Glomerular visceral epithelial cell (primary cell): ENCODE measurements around the gene CDK5R1.
"Not testable (repeated sequence)": the region's sequence is repeated elsewhere in the genome, so short reads cannot be mapped to it uniquely, and the experiment has no call there.

Experiments
- DNase-seq: peaks from one replicate; pipeline ENCODE4 v3.0.0-alpha.2; 2016; ENCODE audit errors: extremely low spot score

The CDK5R1 gene

DNA sequence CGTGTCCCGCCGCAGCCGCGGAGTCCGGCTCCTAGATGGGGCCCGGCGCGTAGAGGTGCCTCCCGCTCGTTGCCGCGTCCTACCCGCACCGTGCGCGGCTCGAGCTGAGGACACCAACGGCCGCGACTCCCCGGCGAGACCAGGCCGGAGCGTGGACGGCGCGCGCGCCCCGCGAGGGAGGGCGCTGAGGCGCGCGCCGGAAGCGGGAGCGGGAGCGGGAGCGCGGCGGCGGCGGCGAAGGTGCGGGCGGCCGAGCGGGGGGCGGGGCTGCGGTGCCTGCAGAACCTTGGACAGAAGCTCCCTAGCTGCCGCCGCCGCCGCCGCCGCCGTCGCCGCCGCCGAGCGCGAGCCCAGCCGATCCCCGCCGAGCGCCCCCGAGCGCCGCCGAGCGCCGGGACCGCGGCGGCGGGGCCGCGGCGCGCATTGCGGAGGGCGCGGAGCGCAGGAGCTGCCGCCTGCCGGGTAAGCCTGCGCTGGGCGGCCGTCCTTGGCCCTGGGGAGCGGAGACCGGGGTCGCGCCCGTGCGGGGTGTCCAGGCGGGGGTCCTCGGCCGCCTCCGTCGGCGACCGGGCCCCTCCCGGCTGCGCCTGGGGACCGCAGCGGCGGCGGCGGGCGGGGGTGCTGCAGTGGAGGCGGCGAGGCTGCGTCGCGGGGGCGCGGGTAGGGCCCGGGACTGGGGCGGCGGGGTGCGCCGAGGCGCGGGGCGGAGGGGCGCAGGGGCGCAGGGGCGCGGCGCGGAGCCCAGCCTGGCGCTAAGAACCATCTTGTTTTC, at the start of gene CDK5R1:
Gene CDK5R1, plus strand, starts transcription at position 293 of the 772 bp plus-strand sequence. CDS start 628 bp downstream, outside the sequence.
- peak; percentile 82 for DNase-seq

DNA sequence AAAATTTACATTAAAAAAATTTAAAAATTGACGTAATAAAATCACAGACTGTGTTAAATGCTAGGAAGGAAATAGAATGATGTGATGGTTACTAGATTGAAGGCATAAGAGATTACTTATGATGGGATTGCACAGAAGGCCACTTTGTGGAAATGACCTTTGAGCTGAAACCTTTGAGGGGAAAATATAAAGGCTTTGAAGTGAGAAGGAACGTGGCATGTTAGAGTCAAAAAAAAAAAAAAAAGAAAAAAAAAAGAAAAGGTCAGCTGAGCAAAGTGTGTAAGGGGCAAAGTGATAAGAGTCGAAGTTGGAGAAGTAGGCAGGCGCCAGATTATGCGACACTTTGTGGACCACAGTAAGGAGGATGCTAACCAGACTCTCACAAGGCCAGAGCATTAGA, 46.1 kb upstream of the CDK5R1 start:
- DNase-seq = no peak

DNA sequence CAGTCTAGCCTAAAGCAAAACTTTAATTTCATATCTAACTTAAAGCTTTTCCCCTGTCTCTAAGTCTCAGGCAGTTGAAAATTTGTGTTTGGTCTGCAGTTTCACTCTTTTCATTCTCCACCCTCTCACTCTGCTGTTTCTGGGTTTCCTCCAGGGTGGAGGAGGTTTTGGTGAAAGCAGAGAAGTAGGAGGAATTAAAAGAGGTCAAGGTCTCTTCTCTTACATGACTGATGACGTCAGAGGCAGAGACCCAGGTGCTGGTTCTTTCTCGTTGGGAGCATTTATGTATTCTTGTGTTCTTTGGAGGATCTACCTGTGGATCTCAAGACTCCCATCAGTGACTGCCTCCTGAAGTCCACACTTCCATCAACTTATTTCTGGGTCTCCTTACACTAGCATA, 44.9 kb upstream of the CDK5R1 start:
- DNase-seq = no peak

DNA sequence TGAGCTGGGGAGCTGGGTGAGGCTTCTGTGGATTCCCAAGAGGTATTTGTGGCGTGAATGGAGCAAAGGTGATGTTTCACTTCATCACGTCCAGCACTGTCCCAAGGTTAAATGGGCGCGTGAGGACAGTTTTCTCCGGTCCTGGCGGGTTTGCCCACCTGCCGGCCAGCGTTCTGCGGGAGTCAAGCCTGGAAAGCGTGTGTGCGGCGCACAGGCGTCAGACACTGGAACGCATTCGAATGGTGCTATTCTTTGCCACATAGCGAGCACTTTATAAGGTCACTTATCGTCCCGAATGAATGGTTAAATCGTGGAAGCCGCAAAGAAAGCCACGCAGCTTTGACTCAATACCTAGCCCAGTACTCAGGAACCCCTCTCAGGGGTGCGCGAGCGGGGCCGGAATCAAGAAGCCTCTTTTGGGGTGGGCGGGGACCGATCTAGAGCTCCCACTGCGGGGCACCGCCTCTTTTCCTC, 42.9 kb upstream of the CDK5R1 start:
- DNase-seq = no peak

DNA sequence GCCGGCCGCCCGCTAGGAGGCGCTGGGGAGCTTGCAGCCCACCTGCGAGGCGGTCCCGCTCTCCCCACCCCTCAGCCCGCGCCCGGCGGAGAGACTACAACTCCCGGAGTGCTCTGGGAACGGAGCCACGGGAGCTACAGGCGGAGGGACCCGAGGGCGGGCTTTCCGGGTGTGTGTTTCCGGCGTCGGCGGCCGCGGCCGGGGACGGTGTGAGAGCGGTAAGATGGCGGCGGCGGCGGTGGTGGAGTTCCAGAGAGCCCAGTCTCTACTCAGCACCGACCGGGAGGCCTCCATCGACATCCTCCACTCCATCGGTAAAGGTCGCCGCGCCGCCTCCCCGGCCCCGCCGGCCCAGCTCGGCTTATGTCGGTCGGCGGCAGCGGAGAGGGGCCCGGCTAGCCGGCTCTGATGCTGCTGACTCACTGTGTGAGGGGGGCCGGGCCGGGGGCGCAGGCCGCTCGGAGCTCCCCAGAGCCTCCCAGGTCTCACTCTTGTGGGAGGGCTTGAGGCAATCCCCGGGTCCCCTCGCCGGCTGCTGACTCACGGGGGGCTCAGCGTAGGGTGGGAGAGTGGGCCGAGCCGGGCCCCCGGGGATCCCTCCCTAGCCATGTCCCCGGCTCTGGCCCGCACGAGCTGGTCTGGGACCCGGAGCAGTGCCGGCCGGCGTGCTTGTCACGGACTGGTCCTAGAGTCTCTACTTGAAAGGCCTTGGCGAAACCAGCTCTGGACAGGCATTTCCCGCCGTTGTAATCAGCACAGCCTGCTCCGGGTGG, 42.3 kb upstream of the CDK5R1 start, which contains the start of gene PSMD11:
Gene PSMD11, plus strand, starts transcription at position 210 of the 773 bp plus-strand sequence. Its CDS starts 14 bp downstream, at position 224.
- peak; percentile 98 for DNase-seq

DNA sequence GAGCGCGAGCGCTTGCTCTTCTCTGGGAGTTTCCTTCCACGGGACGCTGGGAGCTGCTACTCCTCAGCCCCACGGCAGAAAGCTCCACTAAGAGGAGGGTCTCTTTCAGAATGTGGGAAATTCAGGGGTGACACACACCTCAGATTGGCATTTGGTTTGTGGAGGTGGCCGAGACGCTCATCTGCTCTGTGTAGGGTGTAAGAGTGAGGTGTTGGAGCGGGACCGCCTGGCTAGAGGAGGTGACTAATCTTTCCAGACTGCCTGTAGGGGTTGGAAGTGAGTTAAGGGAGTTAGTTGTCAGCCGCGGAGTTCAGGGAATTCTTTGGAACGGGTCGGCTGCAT, 41.7 kb upstream of the CDK5R1 start:
- DNase-seq = peak; percentile 72

DNA sequence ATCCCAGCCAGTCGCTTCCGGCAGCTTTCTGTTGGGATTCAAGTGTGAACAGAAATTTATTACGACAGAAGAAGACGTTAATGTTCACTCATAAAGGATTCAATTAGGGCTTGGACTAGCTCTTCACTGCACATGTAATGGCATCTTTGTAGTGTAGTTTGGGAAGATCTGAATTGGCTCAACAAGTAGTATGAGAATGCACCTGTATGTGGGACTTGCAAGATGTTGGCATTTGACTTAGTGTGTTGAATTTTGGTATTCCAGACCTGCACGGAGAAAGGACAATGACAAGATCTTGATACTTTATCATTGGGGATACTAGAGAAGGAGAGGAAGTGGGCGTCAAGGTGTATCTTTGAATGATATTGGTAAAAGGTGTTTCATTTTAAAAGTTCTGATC, 41.3 kb upstream of the CDK5R1 start:
- no peak for DNase-seq

DNA sequence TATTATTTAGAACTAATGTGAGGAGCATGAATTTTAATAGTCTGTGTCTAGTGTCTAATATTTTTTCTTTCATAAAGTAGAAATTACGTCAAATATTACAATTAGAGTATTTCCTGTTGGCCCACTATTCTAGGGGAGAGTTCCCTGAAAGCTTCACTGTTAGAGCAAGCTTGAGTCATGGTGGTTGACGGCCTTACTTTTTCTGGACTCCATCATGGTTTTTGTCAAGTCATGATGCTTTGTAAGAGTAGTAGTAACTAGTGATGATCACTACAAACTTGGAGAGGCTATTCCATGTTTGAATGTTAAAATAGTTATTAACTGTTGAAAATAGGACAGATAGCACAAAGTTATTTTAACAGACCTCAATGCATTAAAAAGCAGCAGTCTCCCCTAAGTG, 40.8 kb upstream of the CDK5R1 start:
- DNase-seq = no peak

DNA sequence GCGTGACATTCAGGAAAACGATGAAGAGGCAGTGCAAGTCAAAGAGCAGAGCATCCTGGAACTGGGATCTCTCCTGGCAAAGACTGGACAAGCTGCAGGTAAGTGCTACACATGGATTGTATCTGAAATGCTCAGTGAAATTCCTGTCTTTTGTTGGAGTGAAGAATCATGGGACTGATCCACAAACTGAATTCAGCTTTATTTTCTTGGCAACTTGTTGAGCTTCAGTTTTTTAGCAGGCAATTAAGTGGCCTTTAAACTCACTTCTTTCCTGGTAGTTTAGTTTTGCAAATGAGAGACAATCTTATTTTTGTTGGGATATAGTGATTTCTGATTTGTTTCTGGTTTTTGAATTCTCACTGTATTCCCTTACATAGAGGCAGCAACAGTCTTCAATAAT, 39.8 kb upstream of the CDK5R1 start:
- DNase-seq = no peak

DNA sequence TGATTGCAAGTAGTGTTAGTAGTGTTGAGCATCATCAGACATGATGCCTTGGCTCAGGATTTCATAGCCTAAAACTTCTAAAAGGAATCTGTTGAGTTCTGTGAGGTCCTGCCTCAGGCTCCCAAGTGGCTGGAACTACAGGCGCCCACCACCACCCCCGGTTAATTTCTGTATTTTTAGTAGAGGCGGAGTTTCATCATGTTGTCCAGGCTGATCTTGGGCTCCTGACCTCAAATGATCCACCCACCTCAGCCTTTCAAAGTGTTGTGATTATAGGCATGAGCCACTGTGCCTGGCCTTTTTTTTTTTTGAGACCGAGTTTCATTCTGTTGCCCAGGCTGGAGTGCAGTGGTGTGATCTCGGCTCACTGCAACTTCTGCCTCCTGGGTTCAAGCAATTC, 36.8 kb upstream of the CDK5R1 start:
- DNase-seq = no peak

DNA sequence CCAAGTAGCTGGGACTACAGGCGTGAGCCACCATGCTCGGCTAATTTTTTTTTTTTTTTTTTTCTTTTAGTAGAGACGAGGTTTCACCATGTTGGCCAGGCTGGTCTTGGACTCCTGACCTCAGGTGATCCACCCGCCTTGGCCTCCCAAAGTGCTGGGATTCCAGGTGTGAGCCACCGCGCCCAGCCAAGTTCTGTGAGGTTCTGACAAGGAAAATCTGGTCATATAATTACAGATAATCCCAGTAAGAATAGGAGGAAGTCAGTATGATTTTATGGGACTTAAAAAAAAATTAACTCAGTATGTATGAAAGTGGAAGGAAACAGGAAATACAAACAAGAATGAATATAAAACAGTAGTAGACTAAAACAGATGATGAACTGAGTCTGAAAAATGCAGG, 36.4 kb upstream of the CDK5R1 start:
- not testable (repeated sequence) for DNase-seq

DNA sequence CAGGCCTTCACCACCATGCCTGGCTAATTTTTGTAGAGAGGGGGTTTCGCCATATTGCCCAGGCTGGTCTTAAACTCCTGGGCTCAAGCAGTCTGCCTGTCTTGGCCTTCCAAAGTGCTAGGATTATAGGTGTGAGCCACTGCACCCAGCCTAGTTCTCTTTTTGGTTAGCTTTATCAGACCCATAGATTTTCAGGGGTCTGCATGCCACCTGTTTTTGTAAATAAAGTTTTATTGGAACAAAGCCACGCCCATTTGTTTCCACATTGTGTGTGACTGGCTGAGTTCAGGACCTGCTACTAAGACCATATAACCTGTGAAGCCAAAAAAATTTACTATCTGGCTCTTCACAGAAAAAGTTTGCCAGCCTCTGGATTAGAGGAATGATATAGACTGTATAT, 34.9 kb upstream of the CDK5R1 start:
- no peak for DNase-seq

DNA sequence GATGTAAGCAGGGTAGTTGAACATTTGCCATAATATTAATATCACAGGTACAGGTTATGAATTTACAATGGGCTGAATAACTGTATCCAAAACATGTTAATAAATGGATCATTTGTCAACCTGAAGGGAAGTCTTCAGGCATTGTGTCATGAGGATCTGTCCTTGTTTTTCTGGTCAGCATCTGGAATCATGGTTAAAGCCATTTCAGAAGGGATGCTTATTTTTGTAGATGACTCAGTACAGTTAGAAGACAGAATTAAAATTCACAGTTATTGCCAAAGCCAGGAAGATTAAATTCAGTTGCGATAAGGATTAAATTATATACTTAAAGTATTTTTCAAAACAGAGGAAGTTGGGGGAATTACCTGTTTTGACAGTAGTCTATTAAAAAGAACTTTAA, 34.5 kb upstream of the CDK5R1 start:
- DNase-seq = no peak

DNA sequence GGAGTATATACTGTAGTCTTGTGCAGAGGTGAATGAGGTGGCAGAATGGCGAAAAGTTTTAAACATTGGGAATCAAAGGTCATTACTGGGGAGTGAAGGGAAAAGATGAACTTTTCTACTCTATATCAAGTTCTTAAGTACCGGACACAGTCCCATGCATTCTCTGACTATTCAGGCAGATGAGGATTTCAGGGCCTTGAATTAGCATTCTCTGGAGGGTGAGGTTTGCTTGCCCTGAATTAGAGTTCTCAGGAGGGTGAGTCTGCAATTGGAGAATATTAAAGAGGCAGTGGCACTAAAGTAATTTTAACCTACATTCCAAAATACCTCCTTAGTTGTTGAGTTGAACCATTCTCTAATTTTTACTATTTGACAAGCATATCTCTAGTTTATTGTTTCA, 33.4 kb upstream of the CDK5R1 start:
- DNase-seq = no peak

DNA sequence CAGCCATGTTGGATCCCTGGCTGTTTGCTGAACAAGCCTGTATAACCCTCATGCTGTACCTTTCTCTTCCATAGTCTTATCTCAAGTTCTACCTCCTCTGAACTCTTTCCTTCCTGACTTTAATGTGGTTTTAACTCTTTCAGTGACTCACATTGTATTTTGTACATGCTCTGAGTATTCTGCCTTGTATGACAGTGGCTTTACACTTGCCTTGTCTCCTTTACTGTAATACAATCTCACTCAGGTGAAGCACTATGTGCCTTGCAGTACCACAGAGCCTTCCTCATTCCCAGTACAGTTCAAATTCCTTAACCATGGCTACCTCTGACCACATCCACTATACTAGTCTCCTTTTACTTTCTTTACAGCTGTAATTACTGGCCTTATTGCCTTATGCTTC, 28.4 kb upstream of the CDK5R1 start:
- DNase-seq = no peak

DNA sequence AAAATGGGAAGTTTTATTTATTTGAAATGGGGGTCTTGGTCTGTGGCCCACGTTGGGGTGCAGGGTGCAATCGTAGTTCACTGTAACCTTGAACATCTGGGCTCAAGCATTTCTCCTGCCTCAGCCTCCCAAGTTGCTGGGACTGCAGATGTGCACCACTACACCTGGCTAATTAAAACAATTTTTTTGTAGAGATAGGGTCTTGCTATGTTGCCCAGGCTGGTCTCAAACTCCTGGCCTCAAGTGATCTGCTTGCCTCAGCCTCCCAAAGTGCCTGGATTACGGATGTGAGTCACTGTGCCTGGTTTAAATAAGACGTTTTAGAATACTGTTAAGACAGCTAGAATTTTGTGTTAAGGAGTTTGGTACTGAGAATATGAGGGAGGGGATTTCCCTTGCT, 26.7 kb upstream of the CDK5R1 start:
- DNase-seq = no peak

DNA sequence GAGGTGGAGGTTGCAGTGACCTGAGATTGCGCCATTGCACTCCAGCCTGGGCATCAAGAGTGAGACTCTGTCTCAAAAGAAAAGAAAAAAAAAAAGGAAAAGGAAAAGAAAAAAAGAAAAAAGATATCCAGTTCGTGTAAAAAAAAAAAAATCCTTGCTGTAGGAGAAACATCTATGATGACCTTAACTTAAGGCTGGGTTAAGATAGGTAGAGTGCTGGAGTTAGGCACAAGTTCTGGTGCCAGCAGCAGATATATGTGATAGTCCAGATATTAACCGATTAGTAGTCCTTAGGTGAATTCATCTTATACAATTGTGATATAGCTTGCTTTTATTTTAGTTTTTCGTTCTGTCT, 25.3 kb upstream of the CDK5R1 start:
- DNase-seq = no peak

DNA sequence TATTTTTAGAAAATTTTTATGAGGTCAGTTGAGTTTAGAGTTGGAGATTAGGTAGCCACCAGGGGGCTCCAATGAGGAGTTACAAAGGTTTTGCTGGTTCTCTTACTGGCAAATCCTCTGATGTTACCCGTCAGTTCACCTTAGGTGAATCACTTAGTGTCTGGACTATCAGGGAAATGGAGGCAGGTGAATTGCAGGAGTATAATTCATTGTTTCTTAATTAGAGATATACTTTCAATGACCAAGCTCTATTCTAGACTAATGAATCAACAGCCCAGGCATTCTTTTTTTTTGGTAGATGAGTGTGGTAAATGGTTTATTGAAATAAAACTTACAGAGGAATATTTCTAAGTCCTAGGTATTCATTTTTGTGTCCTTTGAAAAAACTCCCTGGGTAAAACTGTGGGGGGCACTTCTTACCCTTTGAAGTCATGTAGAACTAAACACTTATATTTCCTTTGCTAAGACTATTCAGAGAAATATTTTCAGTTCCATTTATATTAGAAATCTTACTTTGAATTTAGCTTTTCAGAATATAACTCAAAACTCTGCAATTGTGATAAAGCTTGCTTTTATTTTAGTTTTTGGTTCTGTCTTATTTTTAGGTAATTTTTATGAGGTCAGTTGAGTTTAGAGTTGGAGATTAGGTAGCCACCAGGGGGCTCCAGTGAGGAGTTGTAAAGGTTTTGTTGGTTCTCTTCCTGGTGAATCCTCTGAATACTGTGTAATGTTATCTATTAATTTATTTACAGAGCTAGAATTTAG, 24.8 kb upstream of the CDK5R1 start:
- peak; percentile 60 for DNase-seq

DNA sequence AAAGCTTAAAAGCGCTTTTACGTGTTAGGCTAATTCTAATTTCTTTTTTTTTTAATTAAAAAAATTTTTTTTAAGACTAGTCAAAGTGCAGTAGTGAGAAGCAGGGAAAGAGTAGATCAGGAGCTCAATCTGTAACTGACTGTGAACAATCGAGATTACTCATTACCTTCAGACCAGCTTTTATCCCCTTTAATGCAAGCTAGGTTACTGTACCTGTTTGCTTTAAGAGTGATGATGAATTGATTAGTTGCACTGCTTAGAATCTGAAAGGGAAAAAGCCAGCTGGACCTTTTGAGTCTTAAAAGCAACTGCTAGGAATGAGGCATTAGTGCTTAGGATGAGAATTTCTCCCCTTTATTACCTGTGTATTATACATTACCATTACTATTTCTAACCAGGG, 23.5 kb upstream of the CDK5R1 start:
- no peak for DNase-seq

DNA sequence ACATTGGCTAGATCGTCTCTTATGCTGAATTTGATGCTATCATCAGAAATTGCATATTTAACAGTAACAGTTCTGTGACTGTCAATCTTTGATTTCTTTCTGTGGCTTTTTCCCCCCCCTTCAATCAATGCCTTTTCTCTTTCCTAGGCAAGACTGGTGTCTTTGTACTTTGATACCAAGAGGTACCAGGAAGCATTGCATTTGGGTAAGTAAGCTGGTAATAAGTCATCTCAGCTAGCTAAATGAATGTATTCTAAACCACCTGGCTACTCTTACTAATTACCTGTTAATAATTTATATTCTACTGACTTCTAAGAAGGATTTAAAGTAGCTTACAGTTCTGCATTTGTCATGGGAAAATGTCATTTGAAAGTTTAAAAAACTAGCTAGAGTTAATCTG, 22.4 kb upstream of the CDK5R1 start:
- DNase-seq = no peak

DNA sequence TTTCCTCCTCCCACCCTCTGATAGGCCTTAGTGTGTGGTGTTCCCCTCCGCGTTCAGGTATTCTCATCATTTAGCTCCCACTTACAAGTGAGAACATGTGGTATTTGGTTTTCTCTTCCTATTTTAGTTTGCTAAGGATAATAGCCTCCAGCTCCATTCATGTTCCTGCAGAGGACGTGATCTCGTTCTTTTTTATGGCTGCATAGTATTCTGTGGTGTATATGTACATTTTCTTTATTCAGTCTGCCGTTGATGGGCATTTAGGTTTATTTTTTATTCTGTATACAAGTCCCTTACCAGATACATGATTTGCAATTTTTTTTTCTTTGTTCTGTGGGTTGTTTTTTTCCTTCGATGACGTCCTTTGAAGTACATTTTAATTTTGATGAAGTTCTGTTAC, 18.8 kb upstream of the CDK5R1 start:
- no peak for DNase-seq

DNA sequence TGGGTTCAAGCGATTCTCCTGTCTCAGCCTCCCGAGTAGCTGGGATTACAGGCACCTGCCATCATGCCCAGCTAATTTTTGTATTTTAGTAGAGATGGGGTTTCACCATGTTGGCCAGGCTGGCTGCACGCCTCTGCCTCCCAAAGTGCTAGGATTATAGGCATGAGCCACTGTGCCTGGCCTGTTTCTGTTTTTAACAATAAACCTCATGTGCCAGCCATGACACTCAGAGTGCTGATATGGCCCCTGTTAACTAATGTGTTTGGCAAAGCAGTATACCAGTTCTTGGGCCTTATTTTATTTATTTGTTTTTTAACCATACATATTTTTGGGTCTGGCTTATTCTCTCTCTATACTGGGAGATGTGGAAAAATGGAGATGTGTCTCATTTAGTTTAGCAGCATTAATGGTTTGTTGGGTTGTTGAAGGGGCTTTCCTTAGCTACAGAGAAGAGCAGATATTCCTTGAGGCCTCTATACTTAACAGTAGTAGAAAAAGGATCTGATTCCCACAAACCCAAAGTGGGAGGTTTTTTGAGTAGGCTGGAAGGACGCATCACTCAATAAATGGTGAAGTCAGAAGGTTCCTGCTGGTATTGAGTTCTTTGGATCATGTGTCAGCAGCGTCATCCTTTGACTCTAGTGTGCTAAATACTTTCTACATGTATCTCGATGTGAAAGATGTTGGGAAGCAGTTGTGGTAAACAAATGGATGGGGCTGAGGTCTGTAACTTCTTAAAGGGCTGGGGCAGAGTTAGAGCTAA, 16.2 kb upstream of the CDK5R1 start:
- no peak for DNase-seq
